Bone marrow (tissue), 2 donors: ENCODE measurements around the gene PIK3R2.
"Not testable (repeated sequence)": the region's sequence is repeated elsewhere in the genome, so short reads cannot be mapped to it uniquely, and the experiment has no call there.

Source experiments
- DNase-seq, 2 donors: peaks; one replicate each; lab custom pipeline; 2025; lab: John Stamatoyannopoulos, UW

Gene PIK3R2

GRCh38 chr19:18155095-18156087, 2.4 kb downstream of the PIK3R2 start:
- no peak for DNase-seq

- DNase-seq: no peak
These were observed 3.3 kb downstream of the PIK3R2 start for GRCh38 chr19:18156268-18156667.

GRCh38 chr19:18156841-18157464, 4.0 kb downstream of the PIK3R2 start:
- no peak for DNase-seq

GRCh38 chr19:18157465-18158063, 4.6 kb downstream of the PIK3R2 start:
- no peak for DNase-seq

- no peak for DNase-seq
These were observed 5.5 kb downstream of the PIK3R2 start for GRCh38 chr19:18158467-18158866.

- DNase-seq: not testable (repeated sequence)
These were observed 6.2 kb downstream of the PIK3R2 start for GRCh38 chr19:18159059-18159616.

GRCh38 chr19:18159810-18160209, 6.8 kb downstream of the PIK3R2 start:
- DNase-seq: no peak

- no peak for DNase-seq
These were observed 7.6 kb downstream of the PIK3R2 start for GRCh38 chr19:18160493-18160970.

GRCh38 chr19:18160971-18161635, 8.1 kb downstream of the PIK3R2 start:
- DNase-seq: peak in 1 of 2 donors; percentile 53

GRCh38 chr19:18161636-18162002, 8.7 kb downstream of the PIK3R2 start:
- no peak for DNase-seq

- DNase-seq: no peak
These were observed 11.1 kb downstream of the PIK3R2 start for GRCh38 chr19:18164072-18164471.

- no peak for DNase-seq
These were observed 13.0 kb downstream of the PIK3R2 start for GRCh38 chr19:18165794-18166544.

GRCh38 chr19:18167011-18167410, 14.0 kb downstream of the PIK3R2 start:
- no peak for DNase-seq

GRCh38 chr19:18167975-18168645, 15.1 kb downstream of the PIK3R2 start:
- peak; percentile 19 to 30 for DNase-seq

- DNase-seq: no peak
These were observed 15.9 kb downstream of the PIK3R2 start for GRCh38 chr19:18168673-18169381.

GRCh38 chr19:18170714-18171255, 17.8 kb downstream of the PIK3R2 start:
- DNase-seq: peak in 1 of 2 donors; percentile 27

- no peak for DNase-seq
These were observed 18.8 kb downstream of the PIK3R2 start for GRCh38 chr19:18171605-18172327.

GRCh38 chr19:18172331-18173053, 19.5 kb downstream of the PIK3R2 start:
- no peak for DNase-seq
